Islet precursor cell (in vitro differentiated cells): Measurements from ENCODE around the gene ZNF823.
"Not testable (repeated sequence)": the region's sequence is repeated elsewhere in the genome, so short reads cannot be mapped to it uniquely, and the experiment has no call there.

ENCODE experiments used
- DNase-seq: peaks from one replicate; pipeline ENCODE4 v3.0.0-alpha.2; 2018

ZNF823 gene

GRCh38 chr19:11738746-11739620, at the start of gene ZNF823:
Gene ZNF823, minus strand, starts transcription at chr19:11738946. Its CDS starts 127 bp downstream, at chr19:11738819.
- peak; percentile 100 for DNase-seq

- no peak for DNase-seq
Observed at GRCh38 chr19:11787536-11787935, 48.8 kb upstream of the ZNF823 start.

DNA sequence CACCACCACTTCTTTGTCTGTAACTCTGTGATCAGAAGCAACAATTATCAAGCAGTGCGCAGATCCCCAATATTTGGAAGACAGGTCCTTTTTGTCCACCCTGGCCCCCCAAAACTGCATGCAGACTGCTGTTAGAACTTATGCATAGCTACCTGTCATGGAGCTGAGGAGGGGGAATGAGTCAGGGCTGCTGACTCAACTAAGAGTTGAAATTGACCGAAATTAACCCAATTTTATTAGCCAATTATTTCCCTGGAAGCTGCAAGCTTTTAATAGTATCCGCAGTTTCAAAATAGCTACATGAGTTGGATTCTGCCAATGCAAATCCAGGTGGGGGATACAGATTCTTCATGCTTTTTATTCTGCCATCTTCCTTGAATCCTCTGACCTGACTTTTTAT, 45.6 kb upstream of the ZNF823 start:
- no peak for DNase-seq

DNA sequence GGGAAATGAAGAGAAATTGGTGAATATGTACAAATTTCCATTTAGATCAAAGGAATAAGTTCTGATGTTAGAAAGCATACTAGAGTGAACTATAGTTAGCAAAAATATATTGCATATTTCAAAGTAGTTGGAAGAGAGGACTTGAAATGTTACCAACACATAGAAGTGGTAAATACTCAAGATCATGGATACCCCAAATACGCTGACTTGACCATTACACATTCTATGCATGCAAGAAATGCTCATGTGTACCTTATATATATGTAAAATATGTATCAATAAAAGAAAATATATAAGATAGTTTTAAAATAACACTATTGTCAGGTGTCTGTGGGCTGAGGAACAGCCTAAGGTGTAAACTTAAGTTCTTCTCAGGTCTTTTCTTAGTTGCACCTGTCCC, 45.0 kb upstream of the ZNF823 start:
- no peak for DNase-seq

- DNase-seq, result no peak
Observed at GRCh38 chr19:11781295-11782057, 42.7 kb upstream of the ZNF823 start.

DNA sequence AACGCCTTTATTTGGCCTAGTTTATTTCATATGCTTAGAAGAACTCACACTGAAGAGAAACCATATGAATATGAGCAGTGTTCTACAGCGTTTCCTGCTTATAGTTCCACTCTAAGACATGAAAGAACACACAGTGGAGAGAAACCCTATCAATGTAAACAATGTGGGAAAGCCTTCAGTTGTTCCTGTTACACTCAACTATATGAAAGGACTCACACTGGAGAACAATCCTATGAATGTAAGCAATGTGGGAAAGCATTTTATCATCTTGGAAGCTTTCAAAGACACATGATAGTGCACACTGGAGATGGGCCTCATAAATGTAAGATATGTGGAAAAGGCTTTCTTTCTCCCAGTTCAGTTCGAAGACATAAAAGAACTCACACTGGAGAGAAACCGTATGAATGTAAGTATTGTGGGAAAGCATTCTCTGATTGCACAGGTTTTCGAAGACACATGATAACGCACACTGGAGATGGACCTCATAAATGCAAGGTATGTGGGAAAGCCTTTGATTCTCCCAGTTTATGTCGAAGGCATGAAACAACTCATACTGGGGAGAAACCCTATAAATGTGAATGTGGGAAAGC, 41.8 kb upstream of the ZNF823 start:
- DNase-seq, result no peak

- DNase-seq, result not testable (repeated sequence)
Observed at GRCh38 chr19:11776669-11777068, 37.9 kb upstream of the ZNF823 start.

DNA sequence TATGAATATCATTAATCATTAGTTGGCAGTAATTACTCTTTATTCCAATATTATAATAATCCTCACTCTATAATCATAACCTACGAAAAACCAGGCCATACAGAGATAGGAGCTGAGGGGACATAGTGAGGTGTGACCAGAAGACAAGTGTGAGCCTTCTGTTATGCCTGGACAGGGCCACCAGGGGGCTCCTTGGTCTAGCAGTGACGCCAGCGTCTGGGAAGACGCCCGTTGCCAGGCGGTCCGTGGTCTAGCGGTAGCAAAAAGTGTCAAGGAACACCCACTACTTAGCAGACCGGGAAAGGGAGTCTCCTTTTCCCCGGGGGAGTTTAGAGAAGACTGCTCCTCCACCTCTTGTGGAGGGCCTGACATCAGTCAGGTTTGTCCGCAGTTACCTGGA, 32.8 kb upstream of the ZNF823 start:
- not testable (repeated sequence) for DNase-seq

DNA sequence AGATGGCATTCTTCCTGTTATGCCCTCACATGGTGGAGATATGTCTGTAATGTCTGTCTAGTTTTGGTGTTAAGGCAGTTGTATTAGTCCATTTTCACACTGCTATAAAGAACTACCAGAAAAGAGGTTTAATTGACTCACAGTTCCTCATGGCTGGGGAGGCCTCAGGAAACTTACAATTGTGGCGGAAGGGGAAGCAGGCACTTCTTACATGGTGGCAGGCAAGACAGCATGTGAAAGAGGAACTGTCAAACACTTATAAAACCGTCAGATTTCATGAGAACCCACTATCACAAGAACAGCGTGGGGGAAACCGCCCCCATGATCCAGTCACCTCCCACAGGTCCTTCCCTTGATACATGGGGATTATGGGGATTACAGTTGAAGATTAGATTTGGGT, 31.2 kb upstream of the ZNF823 start:
- no peak for DNase-seq

GRCh38 chr19:11767633-11768133, 28.9 kb upstream of the ZNF823 start:
- DNase-seq, result peak; percentile 53

DNA sequence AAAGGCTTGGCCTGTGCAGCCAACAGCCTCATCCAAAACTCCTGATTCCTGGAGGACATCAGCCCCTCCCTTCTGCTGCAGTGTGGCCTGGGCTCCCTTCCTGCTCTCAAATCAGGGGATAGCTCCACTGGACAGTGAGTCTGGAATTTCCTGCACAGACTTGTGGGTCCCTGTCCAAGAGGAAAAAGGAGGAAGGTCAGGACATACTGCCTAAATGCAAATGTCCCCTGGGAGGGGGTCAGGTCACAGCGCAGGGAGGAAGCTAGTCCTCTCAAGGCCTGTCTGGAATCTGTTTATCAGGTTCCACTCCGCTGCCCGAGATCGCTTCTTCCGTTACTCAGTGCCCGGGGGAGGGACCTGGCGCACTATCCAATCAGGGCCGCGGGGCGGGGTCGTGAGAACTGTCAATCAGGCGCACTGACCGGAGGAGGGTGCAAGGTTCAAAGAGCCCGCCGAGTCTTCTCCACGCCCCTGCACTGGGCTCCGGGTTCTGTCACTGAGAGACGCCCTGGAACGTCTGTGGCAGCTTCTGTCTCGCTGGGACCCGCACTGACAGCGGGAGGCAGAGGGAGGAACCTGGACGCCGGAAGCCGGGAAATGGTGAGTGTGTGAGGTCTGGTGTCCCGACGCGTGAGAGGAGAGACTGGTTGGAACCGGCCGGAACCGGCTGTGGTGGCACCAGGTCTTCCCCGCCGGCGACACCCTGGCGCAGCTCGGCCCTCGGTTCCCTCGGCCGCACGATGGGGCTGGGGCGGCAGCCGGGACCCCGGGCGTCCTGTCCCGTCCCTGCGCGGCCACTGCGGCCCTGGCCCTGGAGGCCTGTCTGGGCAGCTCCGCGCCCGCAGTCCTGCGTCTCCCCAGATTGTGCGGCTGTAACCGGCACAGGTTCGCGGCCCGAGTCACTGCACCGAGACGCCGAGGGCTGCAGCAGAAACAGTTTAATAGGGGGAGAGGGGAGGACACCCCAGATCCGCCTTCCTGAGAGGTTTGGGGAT, 28.1 kb upstream of the ZNF823 start, which contains the start of gene ZNF441:
ZNF441 (plus strand) TSS at position 404 of the 995 bp plus-strand sequence; CDS start at position 598, 194 bp downstream.
- peak; percentile 97 for DNase-seq

DNA sequence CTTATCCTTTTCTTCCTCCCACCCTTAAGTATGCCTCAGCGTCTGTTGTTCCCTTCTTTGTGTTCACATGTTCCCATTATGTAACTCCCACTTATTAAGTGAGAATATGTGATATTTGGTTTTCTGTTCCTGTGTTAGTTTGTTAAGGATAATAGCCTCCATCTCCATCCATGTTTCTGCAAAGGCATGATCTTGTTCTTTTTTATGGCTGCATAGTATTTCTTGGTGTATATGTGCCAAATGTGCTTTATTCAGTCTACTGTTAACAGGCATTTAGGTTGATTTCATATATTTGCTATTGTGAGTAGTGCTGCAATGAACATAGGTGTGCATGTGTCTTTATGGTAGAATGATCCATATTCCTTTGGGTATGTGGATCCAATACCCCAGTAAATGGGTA, 24.9 kb upstream of the ZNF823 start:
- no peak for DNase-seq

DNA sequence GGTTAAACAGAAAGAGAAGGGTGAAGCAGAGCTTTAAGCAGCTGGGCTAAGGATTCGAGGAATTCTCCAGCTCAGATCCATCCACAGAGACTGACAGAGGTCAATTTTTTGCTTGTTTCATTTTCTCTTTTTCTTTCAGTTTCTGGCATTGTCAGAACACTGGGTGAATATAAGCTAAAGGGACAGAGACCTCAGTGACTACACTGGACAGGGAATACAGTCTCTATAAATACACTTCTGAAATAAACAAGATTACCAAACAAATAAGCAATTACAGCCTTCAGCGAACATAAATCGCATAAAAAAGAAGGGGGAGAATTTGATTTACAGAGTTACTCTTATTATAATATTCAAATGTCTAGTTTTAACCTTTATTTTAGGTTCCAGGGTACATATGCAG, 24.4 kb upstream of the ZNF823 start:
- DNase-seq, result no peak

GRCh38 chr19:11759805-11760204, 21.1 kb upstream of the ZNF823 start:
- DNase-seq, result no peak

DNA sequence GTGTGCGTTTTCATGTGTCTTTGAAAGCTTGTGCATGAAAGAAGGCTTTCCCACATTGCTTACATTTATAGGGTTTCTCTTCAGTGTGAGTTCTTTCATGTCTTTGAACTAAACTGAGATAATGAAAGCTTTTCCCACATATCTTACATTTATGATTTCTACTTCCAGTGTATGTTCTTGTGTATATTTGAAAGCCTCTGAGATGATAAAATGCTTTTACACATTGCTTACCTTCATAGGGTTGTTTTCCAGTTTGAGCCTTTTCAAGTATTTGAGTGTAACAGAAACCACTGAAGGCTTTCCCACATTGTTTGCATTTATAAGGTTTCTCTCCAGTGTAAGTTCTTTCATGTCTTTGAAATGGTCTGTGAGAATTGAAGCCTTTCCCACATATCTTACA, 18.2 kb upstream of the ZNF823 start:
- DNase-seq, result no peak

DNA sequence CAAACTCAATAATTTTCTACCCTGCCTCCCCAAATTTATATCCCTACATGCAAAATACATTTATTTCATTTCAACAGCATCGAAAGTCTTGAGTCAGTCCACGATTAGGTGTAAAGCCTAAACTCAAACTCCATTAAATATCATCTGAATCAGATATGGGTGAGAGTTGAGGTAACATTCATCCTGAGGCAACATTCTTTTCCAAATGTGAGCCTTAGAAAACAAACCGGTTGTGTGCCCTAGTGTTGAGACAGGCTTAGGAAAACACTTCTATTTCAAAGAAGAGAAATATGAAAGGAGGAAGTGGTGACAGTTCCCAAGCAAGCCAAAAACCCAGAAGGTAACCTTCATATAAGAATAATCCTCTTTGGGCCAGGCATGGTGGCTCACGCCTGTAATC, 15.9 kb upstream of the ZNF823 start:
- DNase-seq, result no peak

GRCh38 chr19:11752244-11752736, 13.5 kb upstream of the ZNF823 start:
- DNase-seq, result no peak

DNA sequence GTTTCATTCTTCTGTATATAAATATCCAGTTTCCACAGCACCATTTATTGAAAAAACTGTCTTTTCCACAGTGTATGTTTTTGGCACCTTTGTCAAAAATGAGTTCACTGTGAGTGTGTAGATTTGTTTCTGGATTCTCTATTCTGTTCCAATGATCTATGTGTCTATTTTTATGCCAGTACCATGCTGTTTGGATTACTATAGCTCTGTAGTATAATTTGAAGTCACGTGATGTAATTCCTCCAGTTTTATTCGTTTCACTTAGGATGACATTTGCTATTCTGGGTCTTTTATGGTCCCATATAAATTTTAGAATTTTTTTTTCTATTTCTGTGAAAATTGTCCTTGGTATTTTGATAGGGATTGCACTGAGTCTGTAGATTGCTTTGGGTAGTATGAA, 11.0 kb upstream of the ZNF823 start:
- no peak for DNase-seq

GRCh38 chr19:11747277-11747676, 8.5 kb upstream of the ZNF823 start:
- DNase-seq, result no peak

DNA sequence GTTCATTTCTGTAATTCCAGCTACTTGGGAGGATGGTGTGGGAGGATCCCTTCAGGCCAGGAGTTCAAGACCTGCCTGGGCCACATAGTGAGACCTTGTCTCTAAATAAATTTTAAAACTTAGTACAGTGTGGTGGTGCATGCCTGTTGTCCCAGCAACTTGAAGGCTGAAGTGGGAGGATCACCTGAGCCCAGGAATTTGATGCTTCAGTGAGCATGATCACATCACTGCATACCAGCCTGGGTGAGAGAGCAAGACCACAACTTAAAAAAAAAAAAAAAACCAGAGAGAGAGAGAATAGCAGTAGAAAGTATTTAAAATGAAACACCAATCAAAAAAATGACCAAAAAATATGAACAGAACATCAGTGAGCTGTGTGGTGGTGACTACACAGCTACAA, 7.1 kb upstream of the ZNF823 start:
- DNase-seq, result no peak

- DNase-seq, result peak; percentile 80
Observed at GRCh38 chr19:11737964-11738745, 591 bp downstream of the ZNF823 start.
